ENCODE data around the gene TCIRG1.

TCIRG1 gene

GRCh38 chr11:68006606-68007166 is 32.1 kb upstream of the TCIRG1 start:
- DNase-seq (ENCODE audit: low read depth, low spot score): no peak

- DNase-seq (ENCODE audit: low read depth, low spot score): no peak
These were observed 31.1 kb upstream of the TCIRG1 start for GRCh38 chr11:68007498-68008380.

DNA sequence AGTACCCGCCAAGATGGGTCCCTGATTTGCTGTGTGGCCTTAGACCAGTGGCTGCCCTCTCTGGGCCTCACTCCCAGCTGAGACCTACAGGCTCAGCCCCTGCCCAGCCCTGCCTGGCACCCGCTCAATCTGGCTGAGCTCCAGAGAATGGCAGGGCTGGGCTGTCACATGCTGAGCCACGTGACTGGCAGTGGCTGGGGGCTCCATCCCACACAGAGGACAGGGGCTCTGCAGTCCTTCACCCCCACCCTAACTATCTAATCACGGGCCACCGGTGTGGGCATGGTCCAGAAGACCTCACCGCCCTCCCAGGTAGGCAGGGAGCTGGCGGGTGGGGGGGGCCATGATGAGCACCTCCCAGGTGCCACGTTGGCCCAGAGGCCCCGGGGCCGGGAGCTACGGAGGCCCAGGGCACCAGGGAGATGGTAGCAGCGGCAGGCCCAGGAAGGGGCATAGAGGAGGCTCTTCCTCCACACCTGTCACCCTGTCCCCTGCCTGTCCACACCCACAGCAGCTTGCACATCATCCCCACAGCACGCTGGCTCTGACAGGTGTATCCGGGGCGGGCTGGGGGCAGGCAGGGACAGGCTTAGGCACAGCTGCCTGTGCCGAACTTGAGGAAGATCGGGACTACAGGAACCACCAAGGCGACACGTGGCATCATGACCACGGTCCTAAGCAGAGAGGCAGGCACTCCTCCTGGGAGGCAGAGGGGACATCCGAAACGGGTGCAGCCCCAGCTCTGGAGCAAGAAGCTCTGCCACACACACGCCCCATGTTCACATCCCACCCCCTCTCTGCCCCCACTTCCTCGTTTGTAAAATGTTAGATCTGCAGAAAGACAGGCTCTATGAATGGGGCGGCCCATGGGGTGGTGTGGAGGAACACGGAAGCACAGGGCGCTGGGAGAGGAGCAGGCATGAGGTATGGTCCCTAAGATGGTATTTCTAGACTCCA is 30.2 kb upstream of the TCIRG1 start:
- no peak for DNase-seq (ENCODE audit: low read depth, low spot score)

- no peak for DNase-seq (ENCODE audit: low read depth, low spot score)
These were observed 29.3 kb upstream of the TCIRG1 start for GRCh38 chr11:68009391-68010089.

- no peak for DNase-seq (ENCODE audit: low read depth, low spot score)
These were observed 28.5 kb upstream of the TCIRG1 start, which contains the start of gene ALDH3B1 for GRCh38 chr11:68010090-68011041. ALDH3B1 (plus strand) TSS chr11:68010327; CDS start chr11:68015298, 4,971 bp downstream.

- no peak for DNase-seq (ENCODE audit: low read depth, low spot score)
These were observed 27.5 kb upstream of the TCIRG1 start for GRCh38 chr11:68011051-68011943.

DNA sequence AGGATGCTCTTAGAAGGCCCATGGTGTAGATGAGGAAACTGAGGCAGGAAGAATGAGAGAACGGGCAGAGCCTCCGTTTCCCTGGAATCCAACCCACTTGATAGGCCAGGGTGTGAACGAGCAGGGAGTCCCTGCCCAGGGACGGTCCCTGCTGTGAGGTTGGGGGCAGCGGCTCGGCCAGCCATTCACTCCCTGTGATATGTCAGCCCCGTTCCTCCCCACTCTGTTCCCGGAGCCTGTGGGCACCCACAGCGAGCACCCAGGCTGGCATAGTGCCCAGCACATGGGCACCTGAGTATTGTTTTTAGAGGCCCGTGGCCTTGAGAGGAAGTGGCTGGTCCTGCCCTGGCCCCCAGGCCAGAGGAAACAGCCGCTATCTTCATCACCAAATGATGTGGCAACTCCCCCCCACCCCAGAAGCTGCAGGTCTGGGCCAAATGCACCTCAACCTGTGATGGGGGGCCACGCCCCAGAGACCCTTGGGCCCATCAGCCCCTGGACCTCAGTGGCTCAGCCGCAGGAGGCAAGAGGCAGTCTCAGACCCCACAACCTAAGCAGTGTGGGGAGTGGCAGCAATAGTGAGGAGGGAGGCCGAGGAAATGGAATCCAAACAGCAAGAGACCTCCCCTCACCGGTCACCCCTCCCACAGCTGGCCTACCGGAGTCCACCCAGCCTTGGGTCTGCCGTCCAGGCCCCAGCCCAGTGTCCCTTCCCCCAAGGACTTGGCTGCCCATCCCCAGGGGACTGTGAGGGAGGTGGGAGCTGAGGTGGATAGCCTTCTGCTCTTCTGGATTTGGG is 26.6 kb upstream of the TCIRG1 start:
- no peak for DNase-seq (ENCODE audit: low read depth, low spot score)

GRCh38 chr11:68012843-68013610 is 25.8 kb upstream of the TCIRG1 start:
- no peak for DNase-seq (ENCODE audit: low read depth, low spot score)

GRCh38 chr11:68013611-68014156 is 25.1 kb upstream of the TCIRG1 start:
- no peak for DNase-seq (ENCODE audit: low read depth, low spot score)

GRCh38 chr11:68014157-68014946 is 24.5 kb upstream of the TCIRG1 start:
- DNase-seq (ENCODE audit: low read depth, low spot score): no peak

- no peak for DNase-seq (ENCODE audit: low read depth, low spot score)
These were observed 23.8 kb upstream of the TCIRG1 start for GRCh38 chr11:68014947-68015447.

DNA sequence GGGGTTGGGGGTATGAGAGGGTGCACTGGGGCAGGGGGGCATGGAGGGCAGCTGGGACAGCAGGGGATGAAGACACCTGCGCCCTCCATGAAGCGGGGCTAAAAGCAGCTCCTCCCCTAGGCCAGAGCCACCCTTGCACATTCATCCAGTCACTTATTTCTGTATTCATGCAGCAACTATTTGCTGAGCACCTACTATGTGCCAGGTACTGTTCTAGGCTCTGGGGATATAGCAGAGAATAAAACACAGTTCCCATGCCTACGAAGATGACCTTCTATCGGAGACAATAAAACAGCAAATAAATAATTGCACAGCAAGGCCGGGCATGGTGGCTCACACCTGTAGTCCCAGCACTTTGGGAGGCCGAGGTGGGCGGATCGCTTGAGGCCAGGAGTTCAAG is 23.4 kb upstream of the TCIRG1 start:
- no peak for DNase-seq (ENCODE audit: low read depth, low spot score)

DNA sequence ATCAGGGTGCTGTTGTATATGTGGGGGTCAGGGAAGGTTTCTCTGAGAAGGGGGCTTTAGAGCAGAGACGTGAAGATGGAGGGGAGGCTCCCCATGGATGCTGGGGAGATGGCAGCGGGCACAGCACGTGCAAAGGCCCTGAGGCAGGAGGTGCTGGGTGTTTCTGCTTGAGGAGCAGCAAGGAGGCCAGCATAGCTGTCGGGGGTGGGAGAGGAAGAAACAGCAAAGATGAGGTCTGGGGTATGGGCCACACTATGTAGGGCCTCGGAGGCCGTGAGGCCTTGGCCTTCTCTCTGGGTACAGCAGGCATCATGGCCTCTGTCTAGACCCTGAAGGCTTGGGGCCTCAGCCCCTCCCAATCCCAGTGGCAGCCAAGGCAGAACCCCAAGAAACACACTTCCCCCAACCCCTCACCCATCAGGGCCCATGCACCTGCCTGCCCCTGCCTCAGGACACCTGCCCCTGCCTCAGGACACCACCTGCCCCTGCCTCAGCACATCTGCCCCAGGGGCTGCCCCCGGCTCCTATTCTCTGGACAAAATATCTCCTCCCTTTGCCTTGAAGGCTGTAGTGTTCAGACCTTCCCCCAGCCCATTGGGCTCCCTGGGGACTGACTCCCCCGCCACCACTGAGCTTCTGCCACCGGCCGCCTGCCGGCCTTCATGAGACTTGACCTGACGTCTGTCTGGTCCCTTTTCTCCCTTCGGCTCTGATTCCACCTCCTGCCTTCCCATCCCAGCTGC is 22.5 kb upstream of the TCIRG1 start:
- DNase-seq (ENCODE audit: low read depth, low spot score): no peak

DNA sequence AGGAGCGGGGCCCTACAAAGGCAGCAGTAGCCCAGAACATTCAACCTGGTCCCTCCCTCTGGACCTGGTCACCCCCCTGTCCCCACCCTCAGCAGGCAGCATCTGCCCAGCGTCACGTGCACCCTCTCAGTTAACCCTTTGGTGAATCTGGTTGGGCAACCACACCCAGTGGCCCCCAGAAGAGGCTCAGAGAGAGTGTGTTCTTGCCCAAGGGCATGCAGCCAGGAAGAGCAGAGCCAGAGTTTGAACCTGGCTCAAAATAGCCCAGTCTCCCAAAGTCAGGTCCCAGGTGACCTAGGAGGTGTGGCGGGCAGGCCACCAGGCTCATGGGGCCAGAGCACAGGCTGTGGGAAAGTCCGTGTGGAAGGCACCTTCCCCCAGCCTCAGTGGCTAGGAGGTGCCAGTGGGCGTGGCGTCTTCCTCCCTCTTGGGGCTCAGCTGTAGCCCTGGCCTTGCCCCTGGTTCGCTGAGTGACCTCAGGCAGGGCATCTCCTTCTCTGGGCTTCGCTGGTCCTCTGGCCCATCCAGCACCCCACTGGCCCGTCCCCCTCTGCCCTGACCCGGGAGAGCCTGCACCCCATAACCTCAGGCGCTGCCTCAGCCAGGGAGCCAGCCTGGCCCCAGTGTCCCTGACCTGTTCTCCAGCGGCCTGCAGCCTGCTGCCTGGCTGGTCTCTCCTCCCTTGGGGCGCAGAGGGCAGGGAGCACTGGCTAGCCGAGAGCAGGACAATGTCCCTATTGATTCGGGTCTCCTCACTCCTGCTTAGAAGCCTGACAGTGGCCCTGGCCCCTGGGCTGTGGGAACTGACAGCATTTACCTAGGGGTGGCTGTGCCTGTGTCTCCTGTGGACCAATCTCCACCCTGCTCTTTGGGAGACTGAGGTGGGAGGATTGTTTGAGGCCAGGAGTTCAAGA is 21.7 kb upstream of the TCIRG1 start:
- DNase-seq (ENCODE audit: low read depth, low spot score): no peak
